NCI-H1930 (cell line): ENCODE measurements around the gene IRF2BP2.
"Not testable (repeated sequence)": the region's sequence is repeated elsewhere in the genome, so short reads cannot be mapped to it uniquely, and the experiment has no call there.

ENCODE experiments used
- DNase-seq, 2 experiments: peaks; one replicate each; lab custom pipeline; 2025; lab: John Stamatoyannopoulos, UW

IRF2BP2 gene

GRCh38 chr1:234601301-234602017 is 8.5 kb downstream of the IRF2BP2 start:
- DNase-seq: no peak

GRCh38 chr1:234600418-234601281 is 9.3 kb downstream of the IRF2BP2 start:
- DNase-seq: no peak

GRCh38 chr1:234599617-234600417 is 10.2 kb downstream of the IRF2BP2 start:
- DNase-seq: peak; percentile 84

GRCh38 chr1:234598974-234599616 is 10.9 kb downstream of the IRF2BP2 start:
- no peak for DNase-seq

- peak in 1 of 2 experiments; percentile 42 for DNase-seq
Observed at GRCh38 chr1:234597894-234598293, 12.1 kb downstream of the IRF2BP2 start.

GRCh38 chr1:234595899-234596298 is 14.1 kb downstream of the IRF2BP2 start:
- DNase-seq: no peak

- not testable (repeated sequence) for DNase-seq
Observed at GRCh38 chr1:234594575-234594974, 15.4 kb downstream of the IRF2BP2 start.

GRCh38 chr1:234593771-234594504 is 16.0 kb downstream of the IRF2BP2 start:
- no peak for DNase-seq

GRCh38 chr1:234593109-234593508 is 16.9 kb downstream of the IRF2BP2 start:
- no peak for DNase-seq

- DNase-seq: no peak
Observed at GRCh38 chr1:234592240-234592639, 17.7 kb downstream of the IRF2BP2 start.

- DNase-seq: no peak
Observed at GRCh38 chr1:234591131-234591530, 18.8 kb downstream of the IRF2BP2 start.

GRCh38 chr1:234589854-234590620 is 19.9 kb downstream of the IRF2BP2 start:
- DNase-seq: no peak

GRCh38 chr1:234589064-234589800 is 20.7 kb downstream of the IRF2BP2 start:
- no peak for DNase-seq

- no peak for DNase-seq
Observed at GRCh38 chr1:234588386-234588785, 21.6 kb downstream of the IRF2BP2 start.

- DNase-seq: no peak
Observed at GRCh38 chr1:234586892-234587485, 23.0 kb downstream of the IRF2BP2 start.

GRCh38 chr1:234586304-234586703 is 23.7 kb downstream of the IRF2BP2 start:
- no peak for DNase-seq

GRCh38 chr1:234585330-234586055 is 24.5 kb downstream of the IRF2BP2 start:
- no peak for DNase-seq

GRCh38 chr1:234584926-234585325 is 25.1 kb downstream of the IRF2BP2 start:
- DNase-seq: no peak

- DNase-seq: no peak
Observed at GRCh38 chr1:234584420-234584805, 25.6 kb downstream of the IRF2BP2 start.
